HCT116 (cell line): ENCODE results near the gene PTRHD1. TPM values are rescaled to one million over a fixed set of nuclear protein-coding genes. Genes with fewer than 3 reads are reported as not detected.

Experiments used
- ATAC-seq: fragments of 200-7000 bp; cut with Tn5 transposase; 2 replicates; pipeline ENCODE4 v1.9.1; 2020; ENCODE audit warnings: mild to moderate bottlenecking, moderate library complexity
- BruUV-seq: library from RNA; stranded (reverse); fragments of 400-500 nt; replicated peaks from 2 replicates; lab custom pipeline; 2021; lab: Mats Ljungman, UMichigan
- CTCF ChIA-PET: fragments of 300-600 bp; sonication (Branson Sonifier 250); formaldehyde crosslinking; loops from one replicate; lab custom pipeline; 2021; ENCODE audit warnings: antibody characterized with exemption; lab: Charles Lee
- POLR2A ChIA-PET: fragments of 300-600, 350-600 bp; sonication (Branson Sonifier 250); formaldehyde crosslinking; loops from one replicate; lab custom pipeline; 2021; ENCODE audit warnings: antibody characterized with exemption; lab: Charles Lee
- RAD21 ChIA-PET, 2 experiments: fragments of 300-600 bp; sonication (Branson Sonifier 250); formaldehyde crosslinking; loops; one replicate each; lab custom pipeline; 2023; ENCODE audit warnings: low total read pairs in 2 of 2; ENCODE audit not compliant: uncharacterized antibody in 2 of 2, unreplicated experiment in 2 of 2, low non-redundant PET in 1 of 2; lab: Charles Lee
- DNase-seq: peaks from one replicate; pipeline ENCODE4 v3.0.0-alpha.2; 2010; ENCODE audit warnings: low read depth, low spot score
- H2AFZ ChIP-seq: fragments of 200-600 bp; shearing (Covaris generic), sonication (generic); 2 replicates; pipeline ENCODE4 v1.6.1; 2017; ENCODE audit warnings: low read depth, mixed run types, mixed read lengths, antibody characterized with exemption, low read length; ENCODE audit not compliant: poor library complexity, severe bottlenecking
- H3K27ac ChIP-seq: 2 replicates; pipeline ENCODE4 v1.5.1; 2012; ENCODE audit warnings: low read depth, low read length
- H3K27me3 ChIP-seq: fragments of 200-600 bp; sonication (generic); 2 replicates; pipeline ENCODE4 v1.6.1; 2016; ENCODE audit warnings: mixed run types, low read length, mixed read lengths; ENCODE audit not compliant: insufficient read depth
- H3K36me3 ChIP-seq, 2 experiments: fragments of 200-500 bp in 1 of 2; fragments of 200-600 bp in 1 of 2; sonication (Bioruptor generic) in 1 of 2; sonication (generic) in 1 of 2; 2 replicates each; pipeline versions ENCODE4 v1.5.1 to v1.6.1; 2014 to 2016; ENCODE audit warnings: low read length in 2 of 2, inconsistent platforms in 1 of 2, mixed read lengths in 1 of 2, mixed run types in 1 of 2; ENCODE audit not compliant: insufficient read depth in 2 of 2, control insufficient read depth in 1 of 2
- H3K4me1 ChIP-seq, 2 experiments: fragments of 200-600 bp in 1 of 2; sonication (generic) in 1 of 2; 2 replicates each; pipeline versions ENCODE4 v1.5.1 to v1.6.1; 2012 to 2017; ENCODE audit warnings: low read length in 2 of 2, inconsistent platforms in 1 of 2, mild to moderate bottlenecking in 1 of 2, mixed read lengths in 1 of 2, mixed run types in 1 of 2, moderate library complexity in 1 of 2; ENCODE audit not compliant: insufficient read depth in 2 of 2, control insufficient read depth in 1 of 2
- H3K4me2 ChIP-seq: fragments of 200-600 bp; sonication (generic); 2 replicates; pipeline ENCODE4 v1.6.1; 2017; ENCODE audit warnings: mixed run types, low read length, mixed read lengths
- H3K4me3 ChIP-seq, 2 experiments: fragments of 200-600 bp in 1 of 2; sonication (generic) in 1 of 2; replicated peaks in 1 of 2; 2 replicates each; pipeline ENCODE4 v1.5.1; 2011 to 2016; ENCODE audit warnings: low read length in 2 of 2, control low read depth in 1 of 2, low read depth in 1 of 2, mild to moderate bottlenecking in 1 of 2, mixed read lengths in 1 of 2, mixed run types in 1 of 2
- H3K79me2 ChIP-seq: fragments of 200-600 bp; sonication (generic); 2 replicates; pipeline ENCODE4 v1.6.1; 2017; ENCODE audit warnings: mild to moderate bottlenecking, mixed run types, low read length, moderate library complexity, mixed read lengths; ENCODE audit not compliant: insufficient read depth
- H3K9ac ChIP-seq: fragments of 200-600 bp; sonication (generic); 2 replicates; pipeline ENCODE4 v1.6.1; 2016; ENCODE audit warnings: low read length, mixed read lengths
- H3K9me2 ChIP-seq: fragments of 200-600 bp; sonication (generic), shearing (Covaris generic); 2 replicates; pipeline ENCODE4 v1.6.1; 2017; ENCODE audit warnings: mixed run types, mild to moderate bottlenecking, moderate library complexity; ENCODE audit not compliant: insufficient read depth
- H3K9me3 ChIP-seq, 2 experiments: fragments of 200-500 bp in 1 of 2; fragments of 200-600 bp in 1 of 2; sonication (Bioruptor generic) in 1 of 2; sonication (generic) in 1 of 2; 2 replicates each; pipeline ENCODE4 v1.6.1; 2014 to 2017; ENCODE audit warnings: low read length in 2 of 2, mixed read lengths in 2 of 2, inconsistent platforms in 1 of 2, low read depth in 1 of 2, mild to moderate bottlenecking in 1 of 2, mixed run types in 1 of 2, moderate library complexity in 1 of 2; ENCODE audit not compliant: control insufficient read depth in 1 of 2, insufficient read depth in 1 of 2
- H4K20me1 ChIP-seq: fragments of 200-600 bp; sonication (generic), shearing (Covaris generic); 2 replicates; pipeline ENCODE4 v1.6.1; 2017; ENCODE audit warnings: mixed run types, mild to moderate bottlenecking, moderate library complexity; ENCODE audit not compliant: insufficient read depth
- CTCF ChIP-seq, 3 experiments: fragments of 200-600 bp in 1 of 3; sonication (generic) in 1 of 3; IDR thresholded peaks in 2 of 3; conservative IDR thresholded peaks in 1 of 3; 2 replicates each; pipeline ENCODE4 v1.5.1; 2012 to 2017; ENCODE audit warnings: low read depth in 2 of 3, low read length in 2 of 3, antibody characterized with exemption in 1 of 3, borderline replicate concordance in 1 of 3, control low read depth in 1 of 3, mild to moderate bottlenecking in 1 of 3, mixed read lengths in 1 of 3, mixed run types in 1 of 3, moderate library complexity in 1 of 3; ENCODE audit not compliant: insufficient read depth in 1 of 3
- EGR1 ChIP-seq: IDR thresholded peaks from 2 replicates; pipeline ENCODE4 v1.6.1; 2012; ENCODE audit warnings: low read depth
- POLR2AphosphoS5 ChIP-seq: IDR thresholded peaks from 2 replicates; pipeline ENCODE4 v1.6.1; 2011; ENCODE audit warnings: mild to moderate bottlenecking, low read depth, low read length, moderate library complexity
- REST ChIP-seq: IDR thresholded peaks from 2 replicates; pipeline ENCODE4 v1.6.1; 2012; ENCODE audit warnings: low read depth
- ZFX ChIP-seq: fragments of 450-650 bp; IDR thresholded peaks from 2 replicates; pipeline ENCODE4 v1.6.1; 2017
- intact Hi-C: fragments of 100-400 bp; cut with micrococcal nuclease; formaldehyde crosslinking; loops from 2 replicates; pipeline ENCODE4 v1.10.0; 2022
- total RNA-seq: library from RNA; stranded (reverse); gene quantifications from one replicate; pipeline ENCODE4 v1.2.1, GENCODE V29; 2021; ENCODE audit not compliant: unreplicated experiment

The PTRHD1 gene
- total RNA-seq, 1 experiment from 2014 or later: 24.3 TPM

- no peak for ATAC-seq
- Histone ChIP-seq H3K79me2 (no peaks in the 10 kb centered on the region), H3K4me1 (peaks cover 0 to 14% of the 10 kb centered on the region in 2 experiments; a peak in 2 of 4 replicates), H3K9ac (no peak overlapping the region), H3K9me2 (no peaks in the 10 kb centered on the region), H3K27me3 (no peaks in the 10 kb centered on the region), H3K36me3 (peaks cover 0 to 13% of the 10 kb centered on the region in 2 experiments; a peak in 3 of 4 replicates), H3K4me2 (no peak overlapping the region), H3K4me3 (no peak overlapping the region), H4K20me1 (no peaks in the 10 kb centered on the region), H3K27ac (no peak overlapping the region), H3K9me3 (no peaks in the 10 kb centered on the region), H2AFZ (no peak overlapping the region)
- intact Hi-C loops: no loop called here
- TF ChIP-seq EGR1: no peak
- CTCF ChIA-PET: no interaction called here
- no peak for DNase-seq
- POLR2A ChIA-PET: no interaction called here
- no TSS peak for BruUV-seq
- RAD21 ChIA-PET: no interaction called here
Measured at GRCh38 chr2:24840164-24840869, 47.1 kb upstream of the PTRHD1 start.

GRCh38 chr2:24839729-24840128 is 46.5 kb upstream of the PTRHD1 start:
- ChIA-PET POLR2A (no interaction called here), RAD21 (no interaction called here), CTCF (no interaction called here)
- peaks cover 0 to 17% of the 10 kb centered on the region in 2 experiments; a peak in 2 of 4 replicates for H3K4me1 ChIP-seq
- no peaks in the 10 kb centered on the region for H3K9me3 ChIP-seq
- no peaks in the 10 kb centered on the region for H3K27me3 ChIP-seq
- H2AFZ ChIP-seq: no peak overlapping the region
- intact Hi-C loops: no loop called here
- no TSS peak for BruUV-seq
- no peak for DNase-seq
- peaks cover 0 to 14% of the 10 kb centered on the region in 2 experiments; a peak in 3 of 4 replicates for H3K36me3 ChIP-seq
- no peak for TF ChIP-seq ZFX
- TF ChIP-seq REST: no peak
- no peak for TF ChIP-seq CTCF (IDR thresholded peaks at IDR 0.05 in 2 of 3, conservative IDR thresholded peaks at IDR 0.05 in 1 of 3; ENCODE audit: borderline replicate concordance in 1 of 3, insufficient read depth in 1 of 3, low read depth in 2 of 3, low read length in 2 of 3)
- TF ChIP-seq POLR2AphosphoS5: no peak
- no peak overlapping the region for H3K4me2 ChIP-seq
- no peak overlapping the region for H3K4me3 ChIP-seq
- no peak overlapping the region for H3K27ac ChIP-seq
- H3K9ac ChIP-seq: no peak overlapping the region
- H3K9me2 ChIP-seq: no peaks in the 10 kb centered on the region
- no peaks in the 10 kb centered on the region for H3K79me2 ChIP-seq
- H4K20me1 ChIP-seq: no peaks in the 10 kb centered on the region
- ATAC-seq: no peak
